CD4-positive, alpha-beta T cell treated with Interferon gamma for 1 hour (primary cell): ENCODE data around the gene CAMTA1.

Experiments used
- DNase-seq: peaks from one replicate; pipeline ENCODE4 v3.0.0-alpha.2; 2020

CAMTA1 gene

GRCh38 chr1:7495962-7496361 is 710.7 kb downstream of the CAMTA1 start:
- DNase-seq: no peak

DNA sequence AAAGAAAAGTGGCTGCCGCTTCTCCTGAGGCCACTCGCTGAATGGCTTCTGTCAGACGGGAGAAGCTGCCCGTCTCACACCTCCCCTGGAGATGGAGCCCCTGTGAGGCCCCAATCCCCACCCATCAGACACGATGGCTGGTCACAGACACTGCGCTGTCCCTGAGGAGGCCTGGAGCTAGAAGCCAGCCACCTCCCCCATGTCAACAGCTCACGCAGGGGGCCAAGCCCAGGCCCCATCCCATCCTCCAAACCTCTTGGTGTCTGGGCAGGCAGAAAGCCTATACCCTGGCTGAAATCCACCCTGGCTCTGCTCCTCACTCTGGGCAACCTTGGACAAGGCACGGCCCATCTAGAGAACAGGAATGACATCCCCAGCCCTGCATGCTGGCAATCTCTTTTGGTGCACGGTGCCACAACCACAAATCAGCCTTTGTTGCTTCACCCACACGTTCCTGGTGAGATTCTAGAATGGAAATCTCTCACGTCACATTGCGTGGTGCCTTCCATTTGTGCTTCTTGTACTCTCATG is 711.9 kb downstream of the CAMTA1 start:
- no peak for DNase-seq

DNA sequence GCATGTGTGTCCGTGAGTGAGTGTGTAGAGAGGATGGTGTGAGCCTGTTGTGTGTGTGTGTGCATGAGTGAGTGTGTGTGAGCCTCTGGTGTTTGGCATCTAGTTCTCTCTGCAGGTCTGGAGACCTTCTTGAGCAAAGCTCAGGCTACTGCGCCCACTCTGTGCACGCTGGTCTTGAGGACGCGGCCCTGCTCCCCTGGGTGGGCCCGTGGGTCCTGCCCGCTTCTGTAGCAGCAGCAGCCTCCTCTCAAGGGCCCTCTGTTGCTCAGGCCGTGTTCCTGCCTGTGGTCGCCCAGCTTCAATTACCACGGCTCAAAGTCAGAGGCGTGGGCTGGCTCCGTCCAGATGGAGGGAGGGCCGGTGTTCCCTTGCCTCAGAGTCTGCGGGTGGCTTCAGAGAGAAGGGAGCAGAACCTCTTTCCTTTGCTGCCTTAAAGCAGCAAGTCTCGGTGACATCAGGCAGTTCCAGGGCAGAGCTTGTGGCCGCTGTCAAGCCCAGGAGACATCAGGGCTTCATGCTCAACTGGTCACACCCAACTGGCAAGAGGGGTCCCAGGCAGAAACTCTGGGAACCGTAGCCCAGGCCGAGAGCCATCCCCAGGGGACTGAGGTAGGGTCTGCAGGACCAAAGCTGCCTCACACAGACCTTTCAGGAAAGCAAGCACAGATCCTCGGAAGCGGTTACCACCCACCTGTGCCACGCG is 715.3 kb downstream of the CAMTA1 start:
- DNase-seq: no peak

DNA sequence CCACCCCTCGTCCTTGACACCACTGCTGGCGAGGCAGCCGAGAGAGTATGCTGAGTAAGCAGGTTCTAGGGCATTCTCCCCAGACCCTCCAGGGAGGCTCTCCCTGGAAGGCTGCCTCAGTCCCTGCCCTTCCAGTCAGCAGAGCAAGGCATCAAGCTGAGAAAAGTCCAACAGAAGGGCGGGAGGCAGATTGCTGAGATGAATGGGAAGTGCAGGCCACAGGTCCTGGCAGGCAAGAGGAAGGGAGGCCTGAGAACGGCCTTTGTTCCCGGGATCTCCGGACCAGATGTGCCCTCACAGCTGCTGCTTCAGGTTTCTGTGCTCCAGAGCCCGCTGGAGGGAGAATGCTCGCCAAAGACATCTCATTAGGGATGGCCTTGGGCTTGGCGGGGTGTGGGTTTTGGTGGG is 715.8 kb downstream of the CAMTA1 start:
- no peak for DNase-seq

GRCh38 chr1:7501723-7502603 is 716.7 kb downstream of the CAMTA1 start:
- DNase-seq: no peak

- DNase-seq: no peak
Measured at GRCh38 chr1:7503691-7504437, 718.6 kb downstream of the CAMTA1 start.

DNA sequence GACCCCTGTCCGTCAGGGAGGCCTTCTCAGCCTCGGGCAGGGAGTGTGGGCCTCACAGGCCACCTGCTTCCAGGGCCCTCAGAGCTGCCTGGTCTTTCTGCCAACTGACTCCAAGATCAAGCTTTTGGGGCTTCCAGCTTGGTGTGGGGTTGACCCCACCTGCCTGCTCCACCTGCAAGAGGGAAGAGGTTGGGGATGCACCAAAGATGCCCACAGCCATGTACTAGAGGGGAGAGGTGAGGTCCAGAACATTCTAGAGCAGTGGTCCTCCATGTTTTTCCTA is 719.1 kb downstream of the CAMTA1 start:
- no peak for DNase-seq

- no peak for DNase-seq
Measured at GRCh38 chr1:7505094-7505770, 720.0 kb downstream of the CAMTA1 start.

GRCh38 chr1:7505771-7506453 is 720.7 kb downstream of the CAMTA1 start:
- no peak for DNase-seq

DNA sequence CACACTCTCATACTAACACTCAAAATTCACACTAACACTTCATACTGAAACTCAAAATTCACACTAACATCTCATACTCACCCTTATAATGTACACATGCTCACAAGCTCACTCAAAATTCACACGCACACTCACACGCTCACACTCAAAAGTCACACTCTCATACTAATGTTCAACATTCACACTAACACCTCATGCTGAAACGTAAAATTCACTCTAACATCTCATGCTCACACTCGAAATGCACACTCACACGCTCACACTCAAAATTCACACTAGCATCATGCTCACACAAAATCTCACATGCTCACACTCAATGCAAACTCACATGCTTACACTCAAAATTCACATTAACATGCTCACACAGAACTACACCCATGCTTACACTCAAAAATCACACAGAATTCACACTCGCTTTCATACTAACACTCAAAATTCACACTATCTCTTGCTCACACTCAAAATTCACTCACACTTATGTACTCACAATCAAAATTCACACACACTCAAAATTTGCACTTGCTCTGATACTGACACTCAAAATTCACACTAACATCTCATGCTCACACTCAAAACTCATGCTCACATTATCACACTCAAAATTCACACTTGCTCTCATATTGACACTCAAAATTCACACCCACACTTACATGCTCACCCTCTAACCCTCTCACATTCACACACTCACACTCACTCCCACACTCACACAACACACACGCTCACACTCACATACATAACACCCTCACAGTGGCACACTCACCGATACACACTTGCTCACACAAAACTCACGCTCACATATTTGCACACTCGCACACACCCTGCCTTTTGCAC is 721.4 kb downstream of the CAMTA1 start:
- no peak for DNase-seq

- DNase-seq: no peak
Measured at GRCh38 chr1:7507285-7508019, 722.2 kb downstream of the CAMTA1 start.

DNA sequence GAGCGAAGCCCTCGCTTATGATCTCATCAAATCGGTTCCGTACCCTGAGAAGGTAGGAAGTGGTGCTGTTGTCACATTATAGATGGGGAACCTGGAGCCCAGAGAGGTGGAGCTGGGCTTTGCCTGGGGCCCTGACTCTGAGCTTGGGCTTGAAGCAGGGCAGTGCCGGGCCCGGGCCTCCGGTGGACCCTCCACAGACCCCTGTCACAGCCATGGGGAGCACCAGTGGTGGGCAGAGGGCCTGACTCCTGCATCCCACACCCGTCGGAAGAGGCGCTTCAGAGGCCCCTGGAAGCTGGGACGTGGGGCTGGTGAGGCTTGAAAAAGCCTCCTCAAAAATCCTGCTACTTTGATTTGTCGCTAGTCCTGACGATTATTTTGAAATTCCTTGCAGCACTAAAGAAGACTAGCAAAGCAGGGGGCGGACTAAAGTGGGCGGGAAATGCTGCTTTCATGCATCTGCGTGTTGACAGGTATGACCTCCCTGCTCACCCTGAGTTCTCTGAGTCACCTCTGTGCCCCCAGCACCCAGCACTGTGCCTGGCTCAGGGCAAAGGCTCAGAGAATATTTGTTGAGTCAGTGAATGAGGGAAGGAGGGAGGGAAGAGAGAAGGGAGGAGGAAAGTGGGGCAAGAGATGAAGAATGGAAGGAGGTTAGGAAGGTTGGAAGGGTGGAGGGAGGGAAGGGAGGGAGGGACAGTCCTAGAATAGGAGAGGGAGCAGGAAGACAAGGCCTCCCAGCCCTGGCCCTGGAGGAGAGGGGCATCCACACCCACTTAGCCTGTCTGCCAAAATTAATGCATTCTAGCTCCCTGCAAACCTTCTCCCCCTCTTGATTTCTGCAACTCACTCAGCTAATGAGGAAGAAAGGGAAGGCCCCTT is 723.0 kb downstream of the CAMTA1 start:
- DNase-seq: no peak

DNA sequence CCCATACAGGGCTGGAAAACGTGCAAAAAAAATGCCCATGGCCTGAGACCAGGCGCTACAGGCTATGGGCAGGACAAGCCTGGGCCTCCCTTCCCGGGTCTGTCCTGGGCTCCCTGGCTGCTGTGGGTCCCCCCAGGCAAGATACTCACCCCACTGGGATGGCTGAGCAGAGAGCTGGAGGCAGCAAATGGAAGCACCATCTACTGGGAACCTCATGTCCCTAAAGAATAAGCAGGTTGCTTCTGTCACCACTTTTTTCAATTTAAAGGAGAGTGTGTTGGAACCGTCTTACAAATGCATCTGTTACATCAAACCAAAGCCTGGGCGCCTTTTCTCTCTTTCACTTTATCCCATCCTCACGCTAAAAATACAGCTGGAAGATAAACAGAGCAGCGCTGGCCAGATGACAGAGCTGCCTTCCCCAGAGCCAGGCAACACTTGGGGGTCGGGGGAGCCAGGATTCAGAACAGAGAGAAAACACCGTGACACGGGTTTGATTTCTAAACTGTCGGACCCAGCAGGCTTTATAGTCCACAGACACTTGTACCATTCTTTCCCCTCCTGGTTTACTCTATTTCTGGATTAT is 723.8 kb downstream of the CAMTA1 start:
- no peak for DNase-seq

GRCh38 chr1:7509598-7509997 is 724.3 kb downstream of the CAMTA1 start:
- DNase-seq: no peak

GRCh38 chr1:7510389-7510931 is 725.2 kb downstream of the CAMTA1 start:
- DNase-seq: no peak

GRCh38 chr1:7511381-7511780 is 726.1 kb downstream of the CAMTA1 start:
- no peak for DNase-seq

- no peak for DNase-seq
Measured at GRCh38 chr1:7513081-7513480, 727.8 kb downstream of the CAMTA1 start.

GRCh38 chr1:7515175-7515574 is 729.9 kb downstream of the CAMTA1 start:
- DNase-seq: no peak

GRCh38 chr1:7515904-7516303 is 730.6 kb downstream of the CAMTA1 start:
- no peak for DNase-seq
